GM12892 (cell line): ENCODE measurements around the gene LAMP1.

ENCODE experiments used
- POLR2A ChIP-seq: IDR thresholded peaks from 2 replicates; pipeline ENCODE4 v1.6.1; 2011; ENCODE audit warnings: low read depth, low read length, control low read depth
- POLR2AphosphoS5 ChIP-seq: IDR thresholded peaks from 2 replicates; pipeline ENCODE4 v1.6.1; 2011; ENCODE audit warnings: low read depth, low read length, control low read depth

DNA sequence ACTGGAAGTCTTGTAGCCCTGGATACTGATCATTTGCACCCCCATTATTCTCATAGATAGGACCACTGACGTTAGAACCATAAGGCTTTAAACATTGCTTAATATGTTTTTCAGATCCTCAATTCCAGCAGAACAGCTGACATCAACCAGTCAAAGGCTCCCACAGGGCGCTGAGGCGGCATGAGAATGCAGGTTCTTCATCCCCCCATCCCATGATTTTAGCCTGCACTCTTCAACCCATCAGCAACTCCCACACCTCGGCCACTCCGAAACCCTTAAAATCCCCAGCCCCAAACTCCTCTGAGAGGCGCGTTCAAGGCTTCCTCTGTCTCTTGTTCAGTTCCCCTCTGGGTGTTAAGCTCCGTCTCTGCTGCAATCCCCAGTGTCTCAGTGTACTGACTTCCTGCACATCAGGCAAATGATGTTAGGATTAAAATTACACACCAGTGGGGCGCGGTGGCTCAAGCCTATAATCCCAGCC is 24.3 kb upstream of the LAMP1 start:
- TF ChIP-seq POLR2AphosphoS5: no peak
- TF ChIP-seq POLR2A: no peak
